ENCODE measurements around the gene SEMA4G. TPM values are rescaled to one million over a fixed set of nuclear protein-coding genes. Genes with fewer than 3 reads are reported as not detected.
A peak's percentile ranks its signal among the peaks of the same experiment; 100 is the strongest.

The SEMA4G gene
- total and polyA plus RNA-seq, 2 of the 13 experiments (the other 11 are each of a cell fraction or from before 2014, with no cell fraction given): 46.2 to 207 TPM

GRCh38 chr10:100986952-100987684 is 17.8 kb downstream of the SEMA4G start, which contains the start of the genes MRPL43 and TWNK (continued):
- TF ChIP-seq, protein P1, sequence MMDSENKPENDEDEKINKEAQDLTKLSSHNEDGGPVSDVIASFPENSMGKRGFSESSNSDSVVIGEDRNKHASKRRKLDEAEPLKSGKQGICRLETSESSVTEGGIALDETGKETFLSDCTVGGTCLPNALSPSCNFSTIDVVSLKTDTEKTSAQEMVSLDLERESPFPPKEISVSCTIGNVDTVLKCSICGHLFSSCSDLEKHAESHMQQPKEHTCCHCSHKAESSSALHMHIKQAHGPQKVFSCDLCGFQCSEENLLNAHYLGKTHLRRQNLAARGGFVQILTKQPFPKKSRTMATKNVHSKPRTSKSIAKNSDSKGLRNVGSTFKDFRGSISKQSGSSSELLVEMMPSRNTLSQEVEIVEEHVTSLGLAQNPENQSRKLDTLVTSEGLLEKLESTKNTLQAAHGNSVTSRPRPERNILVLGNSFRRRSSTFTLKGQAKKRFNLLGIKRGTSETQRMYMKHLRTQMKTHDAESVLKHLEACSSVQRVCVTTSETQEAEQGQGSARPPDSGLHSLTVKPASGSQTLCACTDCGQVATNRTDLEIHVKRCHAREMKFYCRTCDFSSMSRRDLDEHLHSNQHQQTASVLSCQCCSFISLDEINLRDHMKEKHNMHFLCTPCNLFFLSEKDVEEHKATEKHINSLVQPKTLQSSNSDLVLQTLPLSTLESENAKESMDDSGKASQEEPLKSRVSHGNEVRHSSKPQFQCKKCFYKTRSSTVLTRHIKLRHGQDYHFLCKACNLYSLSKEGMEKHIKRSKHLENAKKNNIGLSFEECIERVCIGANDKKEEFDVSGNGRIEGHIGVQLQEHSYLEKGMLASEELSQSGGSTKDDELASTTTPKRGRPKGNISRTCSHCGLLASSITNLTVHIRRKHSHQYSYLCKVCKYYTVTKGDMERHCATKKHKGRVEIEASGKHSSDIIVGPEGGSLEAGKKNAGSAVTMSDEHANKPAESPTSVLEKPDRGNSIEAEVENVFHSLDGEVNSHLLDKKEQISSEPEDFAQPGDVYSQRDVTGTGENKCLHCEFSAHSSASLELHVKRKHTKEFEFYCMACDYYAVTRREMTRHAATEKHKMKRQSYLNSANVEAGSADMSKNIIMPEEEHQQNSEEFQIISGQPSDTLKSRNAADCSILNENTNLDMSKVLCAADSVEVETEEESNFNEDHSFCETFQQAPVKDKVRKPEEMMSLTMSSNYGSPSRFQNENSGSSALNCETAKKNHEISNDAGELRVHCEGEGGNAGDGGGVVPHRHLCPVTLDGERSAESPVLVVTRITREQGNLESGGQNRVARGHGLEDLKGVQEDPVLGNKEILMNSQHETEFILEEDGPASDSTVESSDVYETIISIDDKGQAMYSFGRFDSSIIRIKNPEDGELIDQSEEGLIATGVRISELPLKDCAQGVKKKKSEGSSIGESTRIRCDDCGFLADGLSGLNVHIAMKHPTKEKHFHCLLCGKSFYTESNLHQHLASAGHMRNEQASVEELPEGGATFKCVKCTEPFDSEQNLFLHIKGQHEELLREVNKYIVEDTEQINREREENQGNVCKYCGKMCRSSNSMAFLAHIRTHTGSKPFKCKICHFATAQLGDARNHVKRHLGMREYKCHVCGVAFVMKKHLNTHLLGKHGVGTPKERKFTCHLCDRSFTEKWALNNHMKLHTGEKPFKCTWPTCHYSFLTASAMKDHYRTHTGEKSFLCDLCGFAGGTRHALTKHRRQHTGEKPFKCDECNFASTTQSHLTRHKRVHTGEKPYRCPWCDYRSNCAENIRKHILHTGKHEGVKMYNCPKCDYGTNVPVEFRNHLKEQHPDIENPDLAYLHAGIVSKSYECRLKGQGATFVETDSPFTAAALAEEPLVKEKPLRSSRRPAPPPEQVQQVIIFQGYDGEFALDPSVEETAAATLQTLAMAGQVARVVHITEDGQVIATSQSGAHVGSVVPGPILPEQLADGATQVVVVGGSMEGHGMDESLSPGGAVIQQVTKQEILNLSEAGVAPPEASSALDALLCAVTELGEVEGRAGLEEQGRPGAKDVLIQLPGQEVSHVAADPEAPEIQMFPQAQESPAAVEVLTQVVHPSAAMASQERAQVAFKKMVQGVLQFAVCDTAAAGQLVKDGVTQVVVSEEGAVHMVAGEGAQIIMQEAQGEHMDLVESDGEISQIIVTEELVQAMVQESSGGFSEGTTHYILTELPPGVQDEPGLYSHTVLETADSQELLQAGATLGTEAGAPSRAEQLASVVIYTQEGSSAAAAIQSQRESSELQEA (CRISPR knock-in tag; IDR thresholded peaks at IDR 0.05; ENCODE audit: not compliant biosample characterization): peak; percentile 47
- TF ChIP-seq TCF7L2 (IDR thresholded peaks at IDR 0.05; ENCODE audit: low read depth, low read length): no peak
- TF ChIP-seq ZNF383 (CRISPR knock-in tag; IDR thresholded peaks at IDR 0.05; ENCODE audit: borderline replicate concordance): no peak
- TF ChIP-seq GABPA (IDR thresholded peaks at IDR 0.05; ENCODE audit: low read depth, low read length): peak; percentile 95
- peak; percentile 100 for TF ChIP-seq GABPA (CRISPR knock-in tag; IDR thresholded peaks at IDR 0.05; ENCODE audit: low read depth)
- TF ChIP-seq ZNF496 (CRISPR knock-in tag; IDR thresholded peaks at IDR 0.05; ENCODE audit: insufficient replicate concordance): no peak
- TF ChIP-seq, protein P2, sequence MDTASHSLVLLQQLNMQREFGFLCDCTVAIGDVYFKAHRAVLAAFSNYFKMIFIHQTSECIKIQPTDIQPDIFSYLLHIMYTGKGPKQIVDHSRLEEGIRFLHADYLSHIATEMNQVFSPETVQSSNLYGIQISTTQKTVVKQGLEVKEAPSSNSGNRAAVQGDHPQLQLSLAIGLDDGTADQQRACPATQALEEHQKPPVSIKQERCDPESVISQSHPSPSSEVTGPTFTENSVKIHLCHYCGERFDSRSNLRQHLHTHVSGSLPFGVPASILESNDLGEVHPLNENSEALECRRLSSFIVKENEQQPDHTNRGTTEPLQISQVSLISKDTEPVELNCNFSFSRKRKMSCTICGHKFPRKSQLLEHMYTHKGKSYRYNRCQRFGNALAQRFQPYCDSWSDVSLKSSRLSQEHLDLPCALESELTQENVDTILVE (CRISPR knock-in tag; IDR thresholded peaks at IDR 0.05): peak; percentile 45; the same call in 1 of the 2 replicates
- no peak for TF ChIP-seq ZBTB1 (CRISPR knock-in tag; IDR thresholded peaks at IDR 0.05; ENCODE audit: borderline replicate concordance)
- TF ChIP-seq U2AF2 (IDR thresholded peaks at IDR 0.05; ENCODE audit: low read depth, low read length): no peak
- TF ChIP-seq ZNF619 (CRISPR knock-in tag; IDR thresholded peaks at IDR 0.05): peak; percentile 91
- no peak for TF ChIP-seq RORA (CRISPR knock-in tag; IDR thresholded peaks at IDR 0.05)
- TF ChIP-seq, protein P3, sequence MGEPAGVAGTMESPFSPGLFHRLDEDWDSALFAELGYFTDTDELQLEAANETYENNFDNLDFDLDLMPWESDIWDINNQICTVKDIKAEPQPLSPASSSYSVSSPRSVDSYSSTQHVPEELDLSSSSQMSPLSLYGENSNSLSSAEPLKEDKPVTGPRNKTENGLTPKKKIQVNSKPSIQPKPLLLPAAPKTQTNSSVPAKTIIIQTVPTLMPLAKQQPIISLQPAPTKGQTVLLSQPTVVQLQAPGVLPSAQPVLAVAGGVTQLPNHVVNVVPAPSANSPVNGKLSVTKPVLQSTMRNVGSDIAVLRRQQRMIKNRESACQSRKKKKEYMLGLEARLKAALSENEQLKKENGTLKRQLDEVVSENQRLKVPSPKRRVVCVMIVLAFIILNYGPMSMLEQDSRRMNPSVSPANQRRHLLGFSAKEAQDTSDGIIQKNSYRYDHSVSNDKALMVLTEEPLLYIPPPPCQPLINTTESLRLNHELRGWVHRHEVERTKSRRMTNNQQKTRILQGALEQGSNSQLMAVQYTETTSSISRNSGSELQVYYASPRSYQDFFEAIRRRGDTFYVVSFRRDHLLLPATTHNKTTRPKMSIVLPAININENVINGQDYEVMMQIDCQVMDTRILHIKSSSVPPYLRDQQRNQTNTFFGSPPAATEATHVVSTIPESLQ (CRISPR knock-in tag; conservative IDR thresholded peaks at IDR 0.05): no peak
- TF ChIP-seq ZNF670 (CRISPR knock-in tag; IDR thresholded peaks at IDR 0.05; ENCODE audit: borderline replicate concordance): no peak
- no peak; the same call in 1 of the 2 replicates for TF ChIP-seq PAF1 (CRISPR knock-in tag; IDR thresholded peaks at IDR 0.05)
- TF ChIP-seq REXO4 (CRISPR knock-in tag; IDR thresholded peaks at IDR 0.05; ENCODE audit: borderline replicate concordance): no peak
- peak; percentile 81 for TF ChIP-seq POLR2AphosphoS5 (IDR thresholded peaks at IDR 0.05; ENCODE audit: low read depth, low read length)
